T-helper 9 cell (primary cell): Measurements from ENCODE around the gene CFHR4.
"Not testable (repeated sequence)": the region's sequence is repeated elsewhere in the genome, so short reads cannot be mapped to it uniquely, and the experiment has no call there.

Experiments
- DNase-seq: peaks from one replicate; pipeline ENCODE4 v3.0.0-alpha.2; 2020
- total RNA-seq, 2 donors: gene quantifications; one replicate each; lab custom pipeline; 2026; lab: John Stamatoyannopoulos, UW

The CFHR4 gene
- total RNA-seq, result 0 to 0.07 reads per million in 2 donors

GRCh38 chr1:196887515-196888239 is at the start of gene CFHR4:
TSS of gene CFHR4 (plus strand) at chr1:196888052. CDS start at chr1:196888151, 99 bp downstream.
- DNase-seq, result no peak

- not testable (repeated sequence) for DNase-seq
These were observed 38.0 kb upstream of the CFHR4 start for GRCh38 chr1:196849613-196850492.

GRCh38 chr1:196856053-196856452 is 31.8 kb upstream of the CFHR4 start:
- DNase-seq, result no peak

- DNase-seq, result no peak
These were observed 30.7 kb upstream of the CFHR4 start for GRCh38 chr1:196857188-196857587.

GRCh38 chr1:196858811-196859210 is 29.0 kb upstream of the CFHR4 start:
- DNase-seq, result no peak

GRCh38 chr1:196860323-196860884 is 27.4 kb upstream of the CFHR4 start:
- no peak for DNase-seq

GRCh38 chr1:196861429-196861828 is 26.4 kb upstream of the CFHR4 start:
- no peak for DNase-seq

GRCh38 chr1:196866974-196867373 is 20.9 kb upstream of the CFHR4 start:
- no peak for DNase-seq

- no peak for DNase-seq
These were observed 14.5 kb upstream of the CFHR4 start for GRCh38 chr1:196873385-196873784.

GRCh38 chr1:196875935-196876334 is 11.9 kb upstream of the CFHR4 start:
- DNase-seq, result no peak

GRCh38 chr1:196877964-196878363 is 9.9 kb upstream of the CFHR4 start:
- DNase-seq, result no peak

- DNase-seq, result not testable (repeated sequence)
These were observed 1.3 kb upstream of the CFHR4 start for GRCh38 chr1:196886560-196886959.

GRCh38 chr1:196890668-196891067 is 2.8 kb downstream of the CFHR4 start:
- DNase-seq, result no peak

- DNase-seq, result no peak
These were observed 3.4 kb downstream of the CFHR4 start for GRCh38 chr1:196891251-196891650.

GRCh38 chr1:196896355-196896754 is 8.5 kb downstream of the CFHR4 start:
- no peak for DNase-seq

GRCh38 chr1:196897158-196897828 is 9.4 kb downstream of the CFHR4 start:
- DNase-seq, result no peak

- DNase-seq, result no peak
These were observed 14.5 kb downstream of the CFHR4 start for GRCh38 chr1:196902344-196902743.

GRCh38 chr1:196910215-196910614 is 22.4 kb downstream of the CFHR4 start:
- no peak for DNase-seq

GRCh38 chr1:196912283-196912682 is 24.4 kb downstream of the CFHR4 start:
- DNase-seq, result not testable (repeated sequence)

- DNase-seq, result not testable (repeated sequence)
These were observed 39.0 kb downstream of the CFHR4 start for GRCh38 chr1:196926839-196927238.

GRCh38 chr1:196932853-196933252 is 45.0 kb downstream of the CFHR4 start:
- not testable (repeated sequence) for DNase-seq

GRCh38 chr1:196933531-196934189 is 45.8 kb downstream of the CFHR4 start:
- no peak for DNase-seq
